GM18951 (cell line): ENCODE data around the gene STAB1.

Experiments
- POLR2A ChIP-seq: IDR thresholded peaks from 4 replicates; pipeline ENCODE4 v1.6.1; 2011; ENCODE audit warnings: mild to moderate bottlenecking; ENCODE audit not compliant: insufficient read length, insufficient read depth; ENCODE audit errors: extremely low read depth
- in situ Hi-C: fragments of 300-500 bp; cut with MboI; formaldehyde crosslinking; loops from one replicate; pipeline ENCODE4 v1.12.0; 2022; ENCODE audit warnings: low sequenced_read_pairs, mixed read lengths, inconsistent platforms; ENCODE audit not compliant: unreplicated experiment

Gene STAB1

GRCh38 chr3:52498137-52499054 lies 3.3 kb downstream of the STAB1 start:
- in situ Hi-C loops: no loop called here
- TF ChIP-seq POLR2A: no peak

- in situ Hi-C loops: no loop called here
- TF ChIP-seq POLR2A: no peak
Measured at GRCh38 chr3:52501046-52501445, 5.9 kb downstream of the STAB1 start.

- in situ Hi-C loops: no loop called here
- TF ChIP-seq POLR2A: no peak
Measured at GRCh38 chr3:52502001-52502400, 6.9 kb downstream of the STAB1 start.

- TF ChIP-seq POLR2A: no peak
- in situ Hi-C loops: no loop called here
Measured at GRCh38 chr3:52502808-52503350, 7.7 kb downstream of the STAB1 start.

- no peak for TF ChIP-seq POLR2A
- in situ Hi-C loops: no loop called here
Measured at GRCh38 chr3:52503788-52504424, 8.8 kb downstream of the STAB1 start.

- in situ Hi-C loops: no loop called here
- no peak for TF ChIP-seq POLR2A
Measured at GRCh38 chr3:52504977-52505376, 9.8 kb downstream of the STAB1 start.

GRCh38 chr3:52506266-52506966 lies 11.3 kb downstream of the STAB1 start:
- in situ Hi-C loops: no loop called here

GRCh38 chr3:52507359-52507758 lies 12.2 kb downstream of the STAB1 start:
- in situ Hi-C loops: no loop called here
- no peak for TF ChIP-seq POLR2A

More at GRCh38 chr3:52506266-52506966, 11.3 kb downstream of the STAB1 start:
- no peak for TF ChIP-seq POLR2A

GRCh38 chr3:52509753-52510328 lies 14.7 kb downstream of the STAB1 start:
- in situ Hi-C loops: no loop called here
- TF ChIP-seq POLR2A: no peak

GRCh38 chr3:52511509-52511908 lies 16.4 kb downstream of the STAB1 start:
- in situ Hi-C loops: no loop called here
- TF ChIP-seq POLR2A: no peak

- in situ Hi-C loops: no loop called here
- TF ChIP-seq POLR2A: no peak
Measured at GRCh38 chr3:52512105-52512504, 17.0 kb downstream of the STAB1 start.

- in situ Hi-C loops: no loop called here
- no peak for TF ChIP-seq POLR2A
Measured at GRCh38 chr3:52512727-52513126, 17.6 kb downstream of the STAB1 start.

- TF ChIP-seq POLR2A: no peak
- in situ Hi-C loops: no loop called here
Measured at GRCh38 chr3:52513281-52513680, 18.1 kb downstream of the STAB1 start.
